Psoas muscle (tissue), 8 donors: Measurements from ENCODE around the gene CFTR. TPM values are rescaled to one million over a fixed set of nuclear protein-coding genes. Genes with fewer than 3 reads are reported as not detected.

Experiments used
- ATAC-seq, 4 donors: fragments of 200-7000 bp; cut with Tn5 transposase; one replicate each; pipeline ENCODE4 v1.9.1; 2020; ENCODE audit warnings: moderate library complexity in 3 of 4, mild to moderate bottlenecking in 2 of 4
- DNase-seq, 2 donors: peaks; one replicate each; pipeline ENCODE4 v3.0.0-alpha.2; 2020
- H3K27ac ChIP-seq: fragments of 200-600 bp; one replicate; pipeline ENCODE4 v1.8.0; 2022
- H3K27me3 ChIP-seq, 3 donors: fragments of 200-600 bp in 1 of 3; one replicate each; pipeline versions ENCODE4 v1.6.1 to v1.8.0; 2013 to 2022; ENCODE audit warnings: low read length in 2 of 3, mild to moderate bottlenecking in 2 of 3, moderate library complexity in 1 of 3; ENCODE audit not compliant: insufficient read depth in 3 of 3
- H3K36me3 ChIP-seq, 2 donors: fragments of 200-600 bp in 1 of 2; one replicate each; pipeline versions ENCODE4 v1.6.1 to v1.8.0; 2013 to 2022; ENCODE audit warnings: low read depth in 1 of 2, mild to moderate bottlenecking in 1 of 2, moderate library complexity in 1 of 2; ENCODE audit not compliant: insufficient read depth in 1 of 2
- H3K4me1 ChIP-seq: fragments of 200-600 bp; one replicate; pipeline ENCODE4 v1.8.0; 2022
- H3K4me3 ChIP-seq: fragments of 200-600 bp; one replicate; pipeline ENCODE4 v1.8.0; 2022; ENCODE audit warnings: mild to moderate bottlenecking
- H3K9me3 ChIP-seq: fragments of 200-600 bp; one replicate; pipeline ENCODE4 v1.8.0; 2022
- CTCF ChIP-seq: fragments of 200-600 bp; IDR thresholded peaks from one replicate; pipeline ENCODE4 v1.8.0; 2022; ENCODE audit warnings: antibody characterized with exemption
- WGBS, 3 donors: extraction: QIAGEN DNeasy Blood & Tissue Kit; methylation state at CpG; one replicate each; pipeline versions ENCODE4 v1.1.6 to v1.1.7; 2013; 5-methylcytosine and 5-hydroxymethylcytosine counted together
- intact Hi-C, 2 donors: fragments of 100-400 bp; cut with DNase I; formaldehyde crosslinking; loops; one replicate each; pipeline versions ENCODE4 v1.11.0 to v1.14.2; 2022
- polyA plus RNA-seq, 3 donors: library from polyadenylated mRNA; stranded (reverse); fragments of 200-250 nt; gene quantifications; one replicate each; pipeline ENCODE4 v1.2.3, GENCODE V29; 2013
- total RNA-seq, 4 donors: library from RNA; stranded (reverse); fragmentation: NEBNext Ultra II Directional in 2 of 4; extraction: Animal tissue kit (Norgen Biotek cat#: 25700) in 2 of 4; gene quantifications; one replicate each; pipeline versions ENCODE4 v1.2.1 to v1.2.4, GENCODE V29; 2021 to 2023
- donor health status: healthy with polysubstance abuse.
- donor health status: DM: no; HTN: no; CAD: no; lungs with moderate emphysema.
- donor health status: Bipolar disorder and iron deficiency.
- donor health status: healthy.
- donor health status: DM: yes; HTN: yes; CAD: no.
- donor health status: DM: no; HTN: no; CAD: no.
- donor health status: DM: no; HTN: no; CAD: no.
- donor health status: DM: yes; HTN: yes; CAD: no.

Gene CFTR
- total and polyA plus RNA-seq, 7 donors, result 0.01 to 0.06 TPM; not detected in 5

GRCh38 chr7:117538053-117538452, 58.2 kb downstream of the CFTR start:
- Histone ChIP-seq H3K27me3 (no peaks in the 10 kb centered on the region), H3K36me3 (no peaks in the 10 kb centered on the region), H3K4me3 (no peak overlapping the region), H3K9me3 (no peaks in the 10 kb centered on the region), H3K4me1 (no peaks in the 10 kb centered on the region), H3K27ac (no peak overlapping the region)
- ATAC-seq (no peak), DNase-seq (no peak)
- 22 to 46% (median 30%) methylated on average over 2 of the region's 2 CpGs for WGBS, 3 donors
- intact Hi-C loops, result no loop called here
- TF ChIP-seq CTCF, result no peak

GRCh38 chr7:117544061-117544460, 64.2 kb downstream of the CFTR start:
- Histone ChIP-seq H3K36me3 (no peaks in the 10 kb centered on the region), H3K27ac (no peak overlapping the region), H3K9me3 (no peaks in the 10 kb centered on the region), H3K4me3 (no peak overlapping the region), H3K27me3 (no peaks in the 10 kb centered on the region), H3K4me1 (no peaks in the 10 kb centered on the region)
- intact Hi-C loops, result no loop called here
- DNase-seq (no peak), ATAC-seq (no peak)
- no peak for TF ChIP-seq CTCF
- 73 to 86% (median 81%) methylated on average over 2 of the region's 2 CpGs for WGBS, 3 donors

- no peaks in the 10 kb centered on the region for H3K9me3 ChIP-seq
- H3K27me3 ChIP-seq, result no peaks in the 10 kb centered on the region
- no peak for ATAC-seq
- H3K36me3 ChIP-seq, result no peaks in the 10 kb centered on the region
- WGBS, 3 donors, result 68 to 78% (median 73%) methylated on average over 2 of the region's 2 CpGs
- H3K27ac ChIP-seq, result no peak overlapping the region
- H3K4me3 ChIP-seq, result no peak overlapping the region
- TF ChIP-seq CTCF, result no peak
- no peaks in the 10 kb centered on the region for H3K4me1 ChIP-seq
- no peak for DNase-seq
- intact Hi-C loops, result no loop called here
Measured at GRCh38 chr7:117548035-117548434, 68.2 kb downstream of the CFTR start.

- no peaks in the 10 kb centered on the region for H3K27me3 ChIP-seq
- H3K36me3 ChIP-seq, result no peaks in the 10 kb centered on the region
- ATAC-seq (no peak), DNase-seq (no peak)
- H3K9me3 ChIP-seq, result no peaks in the 10 kb centered on the region
- intact Hi-C loops, result no loop called here
- no peak for TF ChIP-seq CTCF
- no peaks in the 10 kb centered on the region for H3K4me1 ChIP-seq
- no peak overlapping the region for H3K27ac ChIP-seq
- H3K4me3 ChIP-seq, result no peak overlapping the region
- 26 to 51% (median 50%) methylated on average over 2 of the region's 2 CpGs for WGBS, 3 donors
Measured at GRCh38 chr7:117550625-117551024, 70.8 kb downstream of the CFTR start.

- Histone ChIP-seq H3K9me3 (no peaks in the 10 kb centered on the region), H3K27me3 (no peaks in the 10 kb centered on the region), H3K27ac (no peak overlapping the region), H3K4me3 (no peak overlapping the region), H3K4me1 (no peaks in the 10 kb centered on the region), H3K36me3 (no peaks in the 10 kb centered on the region)
- intact Hi-C loops, result no loop called here
- DNase-seq (no peak), ATAC-seq (no peak)
- TF ChIP-seq CTCF, result no peak
Measured at GRCh38 chr7:117552660-117553059, 72.8 kb downstream of the CFTR start.
